Gastroesophageal sphincter (tissue), 3 donors: ENCODE data around the gene AP3M1.

Source experiments
- POLR2A ChIP-seq, 2 donors: fragments of 450-650 bp; IDR thresholded peaks; one replicate each; pipeline ENCODE4 v1.6.1; 2017; ENCODE audit warnings: antibody characterized with exemption in 2 of 2, mild to moderate bottlenecking in 2 of 2, moderate library complexity in 1 of 2
- POLR2AphosphoS5 ChIP-seq: sonication (generic); formaldehyde crosslinking; IDR thresholded peaks from one replicate; pipeline ENCODE4 v1.6.1; 2017; ENCODE audit warnings: antibody characterized with exemption
- TF ChIP-seq, protein P1 (sequence below), 4 experiments: fragments of 200-600 bp in 2 of 4; fragments of 450-650 bp in 2 of 4; sonication (generic) in 1 of 4; IDR thresholded peaks; one replicate each; pipeline ENCODE4 v1.5.1; 2017 to 2019; ENCODE audit warnings: antibody characterized with exemption in 4 of 4, mild to moderate bottlenecking in 2 of 4, moderate library complexity in 2 of 4

- TF ChIP-seq POLR2AphosphoS5, result no peak
- no peak for TF ChIP-seq POLR2A (IDR thresholded peaks at IDR 0.05)
- TF ChIP-seq, protein P1, sequence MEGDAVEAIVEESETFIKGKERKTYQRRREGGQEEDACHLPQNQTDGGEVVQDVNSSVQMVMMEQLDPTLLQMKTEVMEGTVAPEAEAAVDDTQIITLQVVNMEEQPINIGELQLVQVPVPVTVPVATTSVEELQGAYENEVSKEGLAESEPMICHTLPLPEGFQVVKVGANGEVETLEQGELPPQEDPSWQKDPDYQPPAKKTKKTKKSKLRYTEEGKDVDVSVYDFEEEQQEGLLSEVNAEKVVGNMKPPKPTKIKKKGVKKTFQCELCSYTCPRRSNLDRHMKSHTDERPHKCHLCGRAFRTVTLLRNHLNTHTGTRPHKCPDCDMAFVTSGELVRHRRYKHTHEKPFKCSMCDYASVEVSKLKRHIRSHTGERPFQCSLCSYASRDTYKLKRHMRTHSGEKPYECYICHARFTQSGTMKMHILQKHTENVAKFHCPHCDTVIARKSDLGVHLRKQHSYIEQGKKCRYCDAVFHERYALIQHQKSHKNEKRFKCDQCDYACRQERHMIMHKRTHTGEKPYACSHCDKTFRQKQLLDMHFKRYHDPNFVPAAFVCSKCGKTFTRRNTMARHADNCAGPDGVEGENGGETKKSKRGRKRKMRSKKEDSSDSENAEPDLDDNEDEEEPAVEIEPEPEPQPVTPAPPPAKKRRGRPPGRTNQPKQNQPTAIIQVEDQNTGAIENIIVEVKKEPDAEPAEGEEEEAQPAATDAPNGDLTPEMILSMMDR (IDR thresholded peaks at IDR 0.05), result no peak
Measured at GRCh38 chr10:74120911-74121310, 29.7 kb downstream of the AP3M1 start.
